IPS DF 4.7 (cell line): ENCODE data around the gene PTBP3.
"Not testable (repeated sequence)": the region's sequence is repeated elsewhere in the genome, so short reads cannot be mapped to it uniquely, and the experiment has no call there.

Experiments used
- DNase-seq: peaks from one replicate; pipeline ENCODE4 v3.0.0-alpha.2; 2013; ENCODE audit warnings: low spot score; ENCODE audit errors: extremely low read depth

PTBP3 gene, protein sequence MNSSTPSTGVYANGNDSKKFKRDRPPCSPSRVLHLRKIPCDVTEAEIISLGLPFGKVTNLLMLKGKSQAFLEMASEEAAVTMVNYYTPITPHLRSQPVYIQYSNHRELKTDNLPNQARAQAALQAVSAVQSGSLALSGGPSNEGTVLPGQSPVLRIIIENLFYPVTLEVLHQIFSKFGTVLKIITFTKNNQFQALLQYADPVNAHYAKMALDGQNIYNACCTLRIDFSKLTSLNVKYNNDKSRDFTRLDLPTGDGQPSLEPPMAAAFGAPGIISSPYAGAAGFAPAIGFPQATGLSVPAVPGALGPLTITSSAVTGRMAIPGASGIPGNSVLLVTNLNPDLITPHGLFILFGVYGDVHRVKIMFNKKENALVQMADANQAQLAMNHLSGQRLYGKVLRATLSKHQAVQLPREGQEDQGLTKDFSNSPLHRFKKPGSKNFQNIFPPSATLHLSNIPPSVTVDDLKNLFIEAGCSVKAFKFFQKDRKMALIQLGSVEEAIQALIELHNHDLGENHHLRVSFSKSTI

DNA sequence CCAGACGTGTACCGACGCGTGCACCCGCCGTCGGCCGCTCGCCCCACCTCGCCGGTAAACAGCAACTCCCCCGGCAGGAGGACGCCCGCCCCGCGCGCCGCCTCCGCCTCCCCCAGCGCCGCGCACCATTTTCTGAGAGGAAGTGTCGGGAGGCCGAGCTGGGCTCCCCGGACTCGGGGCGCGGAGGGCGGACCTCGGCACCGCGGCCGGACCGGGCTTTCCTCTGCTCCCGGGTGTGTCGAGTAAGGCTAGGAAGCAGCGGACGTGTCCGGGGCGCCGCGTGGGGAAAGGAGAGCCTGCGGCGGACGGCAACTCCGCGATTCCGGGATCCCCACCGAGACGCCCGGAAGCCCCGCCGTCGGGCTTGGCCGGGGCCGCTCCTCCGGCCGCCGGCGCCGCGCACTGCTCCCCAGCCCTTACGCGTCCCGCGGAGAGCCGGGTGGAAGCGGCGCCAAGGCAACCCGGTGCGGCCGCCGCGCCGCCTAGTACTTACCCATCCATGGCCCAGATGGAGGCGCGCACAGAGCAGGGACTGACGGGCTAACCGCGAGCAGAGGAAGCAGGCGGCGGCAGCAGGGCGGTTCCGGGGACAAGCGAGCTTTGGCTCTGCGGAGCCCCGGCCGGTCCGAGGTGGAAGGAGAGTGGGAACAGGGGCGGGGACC lies at the start of gene PTBP3:
TSS of gene PTBP3 (minus strand) at position 643 of the 662 bp plus-strand sequence. CDS start 35,754 bp downstream, outside the sequence.
- no peak for DNase-seq

DNA sequence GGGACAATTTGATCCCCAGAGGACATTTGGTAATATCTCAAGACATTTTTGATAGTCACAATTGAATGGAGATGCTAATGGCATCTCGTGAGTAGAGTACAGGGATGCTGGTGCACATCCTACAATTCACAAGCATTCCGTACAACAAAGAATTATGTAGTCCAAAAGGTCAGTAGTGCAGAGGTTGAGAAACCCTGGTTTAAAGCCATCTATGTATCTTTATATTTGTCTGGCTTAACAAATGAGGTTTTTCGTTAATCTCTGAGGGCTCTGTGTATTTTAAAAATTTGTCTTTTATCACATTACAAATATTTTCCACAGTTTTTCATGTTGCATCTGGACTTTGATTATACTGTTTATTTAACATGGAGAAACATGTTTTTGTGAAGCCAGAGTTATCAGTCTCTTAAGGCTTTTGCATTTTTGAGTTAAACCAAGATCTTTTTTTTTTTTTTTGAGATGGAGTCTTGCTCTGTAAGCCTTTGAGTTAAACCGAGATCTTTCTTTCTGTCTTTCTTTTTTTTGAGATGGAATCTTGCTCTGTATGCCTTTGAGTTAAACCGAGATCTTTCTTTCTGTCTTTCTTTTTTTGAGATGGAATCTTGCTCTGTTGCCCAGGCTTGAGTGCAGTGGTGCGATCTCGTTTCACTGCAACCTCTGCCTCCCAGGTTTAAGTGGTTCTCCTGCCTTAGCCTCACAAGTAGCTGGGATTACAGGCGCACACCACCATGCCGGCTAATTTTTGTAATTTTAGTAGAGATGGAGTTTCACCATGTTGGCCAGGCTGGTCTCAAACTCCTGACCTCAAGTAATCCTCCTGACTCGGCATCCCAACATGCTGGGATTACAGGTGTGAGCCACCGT lies 49.3 kb upstream of the PTBP3 start:
- no peak for DNase-seq

DNA sequence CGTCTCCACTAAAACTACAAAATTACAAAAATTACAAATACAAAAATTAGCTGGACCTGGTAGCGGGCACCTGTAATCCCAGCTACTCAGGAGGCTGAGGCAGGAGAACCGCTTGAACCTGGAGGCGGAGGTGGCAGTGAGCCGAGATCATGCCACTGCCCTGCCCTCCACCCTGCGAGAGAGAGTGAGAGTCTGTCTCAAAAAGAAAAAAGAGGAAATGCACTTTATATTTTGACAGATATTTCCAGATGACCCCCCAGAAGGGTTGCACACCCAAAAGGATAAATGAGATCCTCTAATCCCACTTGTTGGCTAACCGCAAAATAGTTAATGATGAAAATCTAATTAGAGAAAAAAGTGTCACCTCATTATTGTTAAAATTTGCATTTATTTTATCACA lies 48.6 kb upstream of the PTBP3 start:
- DNase-seq = no peak

GRCh38 chr9:112380825-112381221 lies 47.4 kb upstream of the PTBP3 start:
- no peak for DNase-seq

DNA sequence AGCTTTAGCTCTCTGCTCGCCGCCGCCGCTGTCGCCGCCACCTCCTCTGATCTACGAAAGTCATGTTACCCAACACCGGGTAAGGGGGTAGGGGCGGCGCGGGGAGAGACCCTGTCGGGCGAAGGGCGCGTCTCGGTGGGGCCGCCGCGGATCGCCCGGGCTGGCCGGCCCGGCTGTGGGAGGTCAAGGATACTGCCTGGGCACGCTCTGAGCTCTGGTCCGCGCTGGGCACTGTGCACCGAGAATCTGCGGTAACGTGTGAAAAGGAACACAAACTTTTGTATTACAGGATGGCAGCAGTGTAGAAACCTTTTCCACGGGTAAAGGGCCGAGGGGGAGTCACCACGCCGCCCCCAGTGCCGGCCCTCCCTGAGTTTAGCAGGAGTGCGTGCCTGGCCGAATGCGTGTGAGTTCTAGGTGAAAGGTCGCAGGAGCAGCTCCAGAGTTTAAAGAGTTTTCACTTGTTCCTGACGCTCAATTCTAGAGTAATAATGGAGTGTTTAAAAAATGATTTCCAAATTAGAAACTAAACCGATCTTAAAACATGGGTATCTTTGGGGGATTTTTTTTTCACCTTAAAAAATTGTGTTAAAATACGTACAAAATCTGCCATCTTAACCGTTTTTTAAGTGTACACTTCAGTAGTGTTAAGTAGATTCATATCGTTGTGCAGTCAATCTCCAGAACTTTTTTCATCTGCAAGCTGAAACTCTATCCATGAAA lies 46.8 kb upstream of the PTBP3 start, which contains the start of gene HSDL2:
TSS of gene HSDL2 (plus strand) at position 7 of the 723 bp plus-strand sequence. CDS start at position 63, 56 bp downstream.
- DNase-seq = no peak

- DNase-seq = peak; percentile 97
Observed at GRCh38 chr9:112379177-112380101, 46.0 kb upstream of the PTBP3 start.

GRCh38 chr9:112378328-112379176 lies 45.1 kb upstream of the PTBP3 start:
- DNase-seq = no peak

- no peak for DNase-seq
Observed at GRCh38 chr9:112377684-112378327, 44.4 kb upstream of the PTBP3 start.

GRCh38 chr9:112377087-112377486 lies 43.7 kb upstream of the PTBP3 start:
- DNase-seq = no peak

DNA sequence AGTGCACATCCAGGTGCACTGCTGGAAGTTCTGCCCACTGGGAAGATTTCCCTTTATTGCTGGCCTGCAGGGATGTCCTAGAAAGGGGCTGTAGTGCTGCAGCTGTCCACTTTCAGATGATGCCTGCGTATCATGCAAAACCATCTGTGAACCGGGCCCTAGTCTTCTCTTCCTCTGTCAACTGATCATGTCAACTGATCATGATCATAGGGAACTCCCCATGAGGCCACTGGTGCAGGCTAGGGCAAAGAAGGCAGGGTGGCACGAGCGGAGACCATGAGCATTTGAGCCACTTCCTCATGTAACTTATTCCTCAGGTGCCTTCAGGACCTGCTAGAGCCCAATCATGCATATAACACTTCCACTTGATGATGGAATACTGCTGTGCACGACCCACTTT lies 41.9 kb upstream of the PTBP3 start:
- no peak for DNase-seq

DNA sequence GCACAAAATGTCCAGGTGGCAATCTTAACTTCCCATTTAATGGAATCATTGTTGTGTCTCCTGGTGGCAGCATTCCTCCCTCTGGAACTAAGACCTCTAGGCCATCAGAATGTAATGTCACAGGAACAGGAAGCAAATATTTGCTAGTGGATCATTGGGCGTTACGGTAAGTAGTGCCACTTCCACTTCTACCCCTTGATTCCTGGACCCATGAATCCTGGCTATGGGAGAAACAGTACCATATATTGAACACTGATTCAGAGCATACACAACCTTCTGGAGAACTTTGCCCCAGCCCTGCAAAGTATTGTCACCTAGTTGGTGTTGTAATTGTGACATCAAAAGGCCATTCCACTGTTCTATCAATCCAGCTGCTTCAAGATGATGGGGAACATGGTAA lies 40.8 kb upstream of the PTBP3 start:
- DNase-seq = not testable (repeated sequence)

DNA sequence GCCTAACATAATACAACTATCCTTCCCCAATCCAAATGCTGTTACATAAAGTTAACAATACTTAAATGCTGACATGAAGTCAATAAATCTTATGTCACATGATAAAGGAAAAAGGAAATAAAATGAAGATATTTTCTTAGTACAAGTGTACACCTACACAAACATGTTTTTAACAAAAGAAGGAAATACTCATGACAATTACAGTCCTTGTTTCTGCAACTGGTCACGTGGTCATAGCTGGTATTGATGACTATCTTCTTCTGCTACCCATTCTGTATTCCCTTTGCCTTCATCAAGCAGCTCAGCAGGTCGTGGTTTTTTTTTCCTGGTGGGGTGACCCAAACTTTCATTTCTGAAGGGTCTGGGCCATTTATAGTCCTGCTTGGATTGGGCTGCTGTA lies 40.2 kb upstream of the PTBP3 start:
- DNase-seq = not testable (repeated sequence)

DNA sequence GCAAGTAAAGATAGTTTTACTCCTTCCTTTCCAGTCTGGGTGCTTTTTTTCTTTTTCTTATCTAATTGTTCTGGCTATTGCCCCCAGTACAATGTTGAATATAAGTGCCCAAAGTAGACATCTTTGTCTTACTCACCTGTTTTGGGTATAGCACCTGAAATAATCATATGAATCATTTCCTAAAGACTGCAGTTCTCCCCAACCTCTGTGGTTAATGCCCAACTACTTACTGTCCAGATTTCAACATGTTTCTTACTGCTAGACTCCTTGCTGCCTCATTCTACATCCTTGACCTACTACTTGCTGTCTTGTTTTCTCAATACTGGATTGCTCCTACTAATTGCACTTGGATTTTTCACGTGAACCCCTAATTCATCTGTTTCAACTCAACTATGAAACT lies 37.6 kb upstream of the PTBP3 start:
- no peak for DNase-seq

DNA sequence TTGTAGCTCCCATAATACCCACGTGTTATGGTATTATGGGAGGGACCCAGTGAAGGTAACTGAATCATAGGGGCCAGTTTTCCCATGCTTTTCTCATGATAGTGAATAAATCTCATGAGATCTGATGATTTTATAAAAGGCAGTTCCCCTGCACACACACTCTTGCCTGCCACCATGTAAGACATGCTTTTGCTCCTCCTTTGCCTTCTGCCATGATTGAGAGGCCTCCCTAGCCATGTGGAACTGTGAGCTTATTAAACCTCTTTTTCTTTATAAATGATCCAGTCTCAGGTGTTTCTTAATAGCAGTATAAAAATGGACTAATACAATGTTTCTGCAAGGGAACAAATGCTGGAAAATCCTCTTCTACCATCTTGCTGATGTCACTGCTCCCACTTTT lies 36.4 kb upstream of the PTBP3 start:
- DNase-seq = no peak

GRCh38 chr9:112367465-112367864 lies 34.0 kb upstream of the PTBP3 start:
- DNase-seq = no peak

GRCh38 chr9:112366591-112366990 lies 33.2 kb upstream of the PTBP3 start:
- no peak for DNase-seq

GRCh38 chr9:112365257-112365656 lies 31.8 kb upstream of the PTBP3 start:
- DNase-seq = not testable (repeated sequence)

- DNase-seq = no peak
Observed at GRCh38 chr9:112364761-112365160, 31.3 kb upstream of the PTBP3 start.
